NCI-H1694 treated with DMSO at 0.1 percent for 48 hours (cell line): Measurements from ENCODE around the gene MCRIP1.

ENCODE experiments used
- DNase-seq: peaks from one replicate; lab custom pipeline; 2025; lab: John Stamatoyannopoulos, UW

Gene MCRIP1

DNA sequence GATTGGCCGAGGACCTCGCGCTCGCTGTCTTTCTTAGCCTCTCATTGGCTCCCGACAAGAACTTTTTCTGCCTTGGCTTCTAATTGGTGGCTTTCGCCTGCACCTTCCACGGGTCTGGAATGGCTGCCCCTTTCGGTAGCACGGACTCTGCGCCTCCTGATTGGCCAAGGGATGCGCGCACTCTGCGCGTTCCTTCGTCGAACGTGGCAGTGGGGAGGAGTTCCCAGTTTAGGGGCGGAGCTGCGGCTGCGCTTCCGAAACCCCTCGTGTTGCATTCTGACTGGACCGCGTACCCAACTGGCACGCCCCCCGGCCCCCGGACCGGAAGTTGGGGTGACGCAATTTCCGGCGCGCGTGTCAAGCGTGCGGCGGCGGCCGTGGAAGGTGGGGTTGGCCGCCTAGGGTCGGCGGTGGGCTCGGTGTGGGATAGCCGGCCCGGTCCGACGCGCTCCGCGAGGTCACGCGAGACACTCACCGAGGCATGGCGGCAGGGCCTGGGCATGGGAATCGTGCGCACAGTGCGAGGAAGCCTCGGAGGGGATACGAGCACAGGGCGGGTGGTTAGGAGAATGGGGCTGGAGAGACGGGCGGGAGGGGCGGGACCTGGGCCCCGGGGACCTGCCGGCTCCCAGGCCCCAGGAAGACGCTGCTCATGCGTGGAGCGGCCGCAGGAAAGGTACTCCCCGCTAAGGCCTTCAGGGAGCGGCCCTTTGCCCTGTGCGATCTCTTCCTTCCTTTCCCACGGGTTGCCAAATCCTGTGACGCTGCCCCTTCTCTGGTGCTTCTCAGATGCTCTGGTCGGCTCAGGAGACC, 27.9 kb upstream of the MCRIP1 start:
- DNase-seq = peak; percentile 100

- DNase-seq = no peak
Observed at GRCh38 chr17:81859906-81860755, 27.0 kb upstream of the MCRIP1 start, which contains the start of gene P4HB. P4HB (minus strand) TSS chr17:81860535; CDS start chr17:81860471, 64 bp downstream.

GRCh38 chr17:81858967-81859905, 26.1 kb upstream of the MCRIP1 start:
- DNase-seq = no peak

GRCh38 chr17:81858170-81858966, 25.3 kb upstream of the MCRIP1 start:
- DNase-seq = no peak

- DNase-seq = no peak
Observed at GRCh38 chr17:81854974-81855774, 22.1 kb upstream of the MCRIP1 start.

GRCh38 chr17:81852237-81852636, 19.1 kb upstream of the MCRIP1 start:
- DNase-seq = no peak

GRCh38 chr17:81851423-81851822, 18.3 kb upstream of the MCRIP1 start:
- no peak for DNase-seq

GRCh38 chr17:81849457-81849856, 16.4 kb upstream of the MCRIP1 start:
- DNase-seq = no peak

DNA sequence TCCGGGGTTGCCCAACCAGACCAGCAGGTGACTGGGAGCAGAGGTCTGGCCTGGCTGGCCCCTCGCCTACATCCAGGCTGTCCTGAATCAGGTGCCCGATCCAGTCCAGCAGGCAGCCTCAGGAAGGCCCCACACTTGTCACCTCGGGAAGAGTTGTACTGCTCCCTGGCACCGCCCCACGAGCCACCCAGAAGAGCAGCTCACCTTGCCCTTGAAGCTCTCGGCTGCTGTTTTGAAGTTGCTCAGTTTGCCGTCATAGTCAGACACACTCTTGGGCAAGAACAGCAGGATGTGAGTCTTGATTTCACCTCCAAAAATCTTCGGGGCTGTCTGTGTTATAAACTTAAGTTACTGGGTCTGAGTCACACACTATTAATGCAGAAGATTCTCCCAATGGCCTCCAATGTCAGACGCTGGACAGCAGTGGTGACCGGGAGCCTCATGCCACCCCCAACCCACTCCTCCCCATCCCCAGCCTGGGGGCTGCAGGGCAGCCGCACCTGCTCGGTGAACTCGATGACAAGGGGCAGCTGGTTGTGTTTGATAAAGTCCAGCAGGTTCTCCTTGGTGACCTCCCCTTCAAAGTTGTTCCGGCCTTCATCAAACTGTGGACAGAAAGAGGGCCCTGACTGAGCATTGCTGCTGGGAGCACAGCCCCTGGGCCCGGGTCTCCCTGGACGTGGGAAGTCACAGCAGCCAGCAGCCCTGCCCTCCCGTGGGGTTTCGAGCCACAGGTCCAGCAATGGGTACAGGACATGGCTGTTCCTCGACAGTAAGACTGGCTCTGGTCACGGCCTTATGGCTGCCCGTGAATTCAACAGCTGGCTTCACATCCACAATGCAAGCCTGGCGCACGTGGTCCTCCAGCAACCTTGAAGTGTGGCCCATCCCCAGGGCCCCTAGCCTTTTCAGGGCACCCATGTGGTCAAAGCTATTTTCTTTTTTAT, 13.9 kb upstream of the MCRIP1 start:
- DNase-seq = no peak

DNA sequence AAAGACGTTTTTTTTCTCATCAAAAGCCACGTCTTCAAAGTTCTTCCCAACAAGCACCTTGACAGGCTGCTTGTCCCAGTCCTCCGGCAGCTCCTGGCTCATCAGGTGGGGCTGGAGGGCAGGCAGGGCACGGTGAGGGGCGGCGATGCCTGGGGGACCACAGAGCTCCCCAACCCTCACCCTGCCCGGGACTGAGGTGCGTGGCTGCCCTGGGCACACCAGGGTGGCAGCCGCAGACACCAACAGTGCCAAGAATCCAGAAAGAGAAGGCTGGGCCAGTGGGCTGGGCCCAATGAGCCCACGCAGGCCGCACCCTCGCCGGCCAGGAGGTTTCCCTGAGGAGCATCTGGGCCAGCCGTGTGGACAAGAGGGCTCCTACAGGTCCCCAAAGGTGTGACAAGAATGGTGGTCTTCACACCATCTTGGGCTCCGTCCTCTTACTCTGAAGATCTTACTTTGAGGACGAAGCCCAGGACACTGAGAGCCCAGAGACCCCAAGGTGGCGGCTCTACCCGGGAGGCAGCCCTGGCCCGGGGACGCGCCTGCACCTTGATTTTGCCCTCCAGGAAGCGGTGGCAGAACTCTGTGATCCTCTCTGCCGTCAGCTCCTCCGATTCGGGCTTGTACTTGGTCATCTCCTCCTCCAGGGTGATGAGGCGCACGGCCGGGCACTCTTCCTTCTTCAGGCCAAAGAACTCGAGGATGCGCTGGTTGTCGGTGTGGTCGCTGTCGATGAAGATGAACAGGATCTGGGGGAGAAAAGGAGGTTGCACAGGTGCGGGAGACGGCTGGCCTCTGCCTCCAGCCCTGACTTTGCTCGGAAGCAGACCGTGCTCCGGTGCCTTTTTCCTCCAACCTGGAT, 13.0 kb upstream of the MCRIP1 start:
- DNase-seq = no peak

GRCh38 chr17:81845361-81845760, 12.3 kb upstream of the MCRIP1 start:
- no peak for DNase-seq

DNA sequence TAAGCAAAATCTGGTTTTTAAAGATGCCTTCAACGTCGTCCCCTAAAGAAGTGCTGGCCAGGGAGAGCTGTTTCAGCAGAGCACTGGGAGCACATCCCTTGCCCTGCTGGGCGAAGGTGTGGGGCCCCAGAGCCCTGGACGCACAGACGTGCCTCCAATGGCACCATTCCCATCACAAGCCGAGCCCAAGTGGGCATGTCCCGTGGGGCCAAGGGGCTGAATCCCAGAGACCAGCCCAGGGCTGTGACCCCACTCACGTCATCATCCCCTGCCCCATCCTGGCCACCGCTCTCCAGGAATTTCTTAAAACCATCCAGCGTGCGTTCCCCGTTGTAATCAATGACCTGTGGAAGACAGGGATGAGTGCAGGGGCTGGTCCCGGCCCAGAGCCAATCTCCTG, 11.8 kb upstream of the MCRIP1 start:
- DNase-seq = no peak

DNA sequence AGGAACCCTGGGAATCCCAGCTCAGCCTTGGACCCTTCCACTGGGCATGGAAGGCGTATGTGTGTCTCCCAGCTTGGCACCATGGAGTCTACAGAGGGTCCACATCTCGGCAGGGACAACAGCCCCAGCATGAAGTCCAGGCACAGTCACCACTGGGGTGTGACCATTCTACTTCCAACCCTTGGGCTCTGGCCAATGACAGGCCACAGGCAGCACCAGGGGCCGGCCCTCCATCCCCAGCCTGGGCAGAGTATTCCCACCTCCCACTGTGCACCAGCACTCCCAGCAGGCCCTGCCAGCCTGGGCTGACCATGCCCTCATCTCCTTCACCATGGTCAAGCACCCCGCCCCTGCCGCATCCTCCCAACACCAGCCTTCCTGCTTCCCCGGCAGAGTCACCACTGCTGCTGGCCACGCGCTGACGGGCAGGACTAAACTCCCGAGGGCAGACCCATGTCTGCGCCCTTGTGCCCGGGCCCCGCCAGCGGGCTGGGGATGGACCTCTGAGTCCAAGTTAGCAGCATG, 11.3 kb upstream of the MCRIP1 start:
- no peak for DNase-seq

- no peak for DNase-seq
Observed at GRCh38 chr17:81843713-81844326, 10.7 kb upstream of the MCRIP1 start.

DNA sequence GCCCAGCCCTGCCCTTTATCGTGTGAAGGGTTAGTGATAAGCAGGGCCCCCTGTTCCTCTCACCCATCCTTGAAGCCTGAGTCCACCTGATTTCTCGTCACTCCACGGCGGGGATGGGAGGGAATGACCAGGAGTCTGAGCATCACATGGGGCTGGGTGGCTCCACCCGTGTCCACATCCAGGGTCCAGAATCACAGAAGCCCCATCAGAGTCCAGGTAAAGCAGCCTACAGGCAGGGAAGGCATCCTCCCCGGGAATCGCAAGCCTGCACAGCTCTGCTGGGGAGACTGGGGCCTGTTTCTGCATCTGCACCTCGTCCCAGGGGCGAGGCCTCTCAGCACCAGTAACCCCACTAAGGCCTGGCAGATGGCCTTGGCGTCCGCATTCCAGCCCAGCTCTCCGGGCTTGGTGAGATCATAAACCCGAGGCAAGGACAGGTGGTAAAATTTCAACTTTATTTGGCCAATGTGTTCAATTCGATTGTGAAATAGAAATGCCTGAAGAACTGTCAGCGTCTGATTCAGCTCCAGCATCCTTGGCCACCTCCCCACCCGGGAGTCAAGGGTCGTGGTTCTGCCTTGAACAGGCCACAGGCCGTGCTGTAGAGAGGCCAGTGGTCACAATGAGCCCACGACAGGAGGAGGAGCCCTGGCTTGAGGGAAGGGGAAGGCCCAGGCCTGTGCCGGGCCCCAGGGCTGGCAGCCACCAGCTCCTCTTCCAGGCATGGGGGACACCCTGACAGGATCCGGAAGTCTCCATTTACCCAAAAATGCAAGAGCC, 9.8 kb upstream of the MCRIP1 start:
- DNase-seq = no peak

GRCh38 chr17:81842378-81842724, 9.3 kb upstream of the MCRIP1 start:
- no peak for DNase-seq

GRCh38 chr17:81841866-81842265, 8.8 kb upstream of the MCRIP1 start:
- DNase-seq = no peak
